ENCODE measurements around the gene CSNK1G1.

GRCh38 chr15:64315216-64315615 is 40.8 kb downstream of the CSNK1G1 start:
- TF ChIP-seq CTCF (IDR thresholded peaks at IDR 0.05; ENCODE audit: low read depth, low read length), result no peak
- TF ChIP-seq EZH2phosphoT487 (IDR thresholded peaks at IDR 0.05; ENCODE audit: low read depth), result no peak

Data from OCI-LY3 (cell line).